SK-N-DZ (cell line): ENCODE measurements around the gene S100A13.
"Not testable (repeated sequence)": the region's sequence is repeated elsewhere in the genome, so short reads cannot be mapped to it uniquely, and the experiment has no call there.

Experiments
- DNase-seq: peaks from one replicate; pipeline ENCODE4 v3.0.0-alpha.2; 2015; ENCODE audit warnings: low spot score

S100A13 gene

DNA sequence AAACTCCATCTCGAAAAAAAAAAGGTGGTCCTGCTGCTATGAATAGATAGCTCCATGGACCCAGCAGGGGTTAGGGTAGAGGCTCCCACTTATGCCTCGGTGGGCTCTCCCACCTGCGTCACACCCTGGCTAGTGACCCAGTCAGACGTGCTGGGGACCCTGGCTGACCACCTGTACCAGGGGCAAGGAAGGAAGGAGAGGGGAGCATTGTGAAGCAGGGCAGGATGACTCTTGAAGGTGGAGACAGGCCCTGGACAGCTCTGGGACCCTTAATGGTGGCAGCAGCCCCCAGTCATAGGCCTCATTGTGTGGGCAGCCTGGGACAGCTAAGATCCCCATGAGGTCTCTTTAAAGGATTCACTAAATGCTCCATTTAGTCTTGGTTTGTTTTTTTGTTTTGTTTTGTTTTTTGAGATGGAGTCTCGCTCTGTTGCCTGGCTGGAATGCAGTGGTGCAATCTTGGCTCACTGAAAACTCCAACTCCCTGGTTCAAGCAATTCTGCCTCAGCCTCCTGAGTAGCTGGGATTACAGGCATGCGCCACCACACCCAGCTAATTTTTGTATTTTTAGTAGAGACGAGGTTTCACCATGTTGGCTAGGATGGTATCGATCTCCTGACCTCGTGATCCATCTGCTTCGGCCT, 20.8 kb upstream of the S100A13 start:
- DNase-seq = no peak

DNA sequence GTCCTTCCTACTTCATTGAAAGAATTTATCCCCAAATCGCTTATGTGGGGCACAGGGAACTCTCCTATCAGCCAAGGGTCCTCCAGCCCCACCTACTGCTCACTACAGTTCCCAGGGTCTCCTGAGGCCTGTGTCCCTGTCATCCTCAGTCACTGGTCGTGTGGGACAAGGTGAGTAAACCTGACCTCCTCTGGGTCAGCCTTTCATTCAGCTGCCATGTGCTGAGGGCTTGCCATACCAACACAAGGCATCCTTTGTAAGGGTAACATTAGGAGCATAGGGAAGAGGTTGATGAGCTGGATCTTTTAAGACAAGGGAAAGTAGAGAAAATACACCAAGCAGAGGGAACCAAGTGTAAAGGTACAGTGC, 20.0 kb upstream of the S100A13 start:
- DNase-seq = no peak

DNA sequence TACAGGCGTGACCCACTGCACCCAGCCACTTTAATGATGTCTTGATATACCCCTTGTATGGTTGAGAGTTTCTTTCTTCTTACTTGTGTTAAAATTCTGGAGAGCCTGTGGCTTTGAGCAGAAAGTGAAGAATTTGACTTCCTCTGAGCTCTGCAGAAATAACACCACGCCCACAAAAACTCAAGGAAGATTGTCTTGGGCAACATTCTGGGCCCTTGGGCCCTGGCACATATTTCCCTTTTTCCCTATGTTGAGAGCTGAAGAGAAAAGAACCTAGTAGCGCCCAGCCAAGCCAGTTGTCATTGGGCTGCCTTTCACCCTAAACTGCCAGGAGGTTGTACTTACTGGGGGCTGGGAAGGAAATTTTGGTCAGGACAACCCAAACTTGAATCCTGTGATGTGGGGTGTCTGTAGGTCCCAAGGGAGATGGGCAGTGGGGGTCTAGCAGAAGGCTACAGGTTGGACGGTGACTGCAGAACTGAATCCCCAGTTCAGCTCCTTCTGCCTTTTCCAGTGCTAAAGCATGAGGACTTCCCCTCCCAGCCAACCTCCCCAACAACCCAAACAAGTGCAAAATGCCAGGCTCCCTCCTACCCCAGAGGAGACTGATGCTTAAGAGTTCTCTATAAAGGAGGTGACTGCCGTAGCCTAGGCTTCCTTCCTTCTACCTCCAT, 19.5 kb upstream of the S100A13 start:
- no peak for DNase-seq

DNA sequence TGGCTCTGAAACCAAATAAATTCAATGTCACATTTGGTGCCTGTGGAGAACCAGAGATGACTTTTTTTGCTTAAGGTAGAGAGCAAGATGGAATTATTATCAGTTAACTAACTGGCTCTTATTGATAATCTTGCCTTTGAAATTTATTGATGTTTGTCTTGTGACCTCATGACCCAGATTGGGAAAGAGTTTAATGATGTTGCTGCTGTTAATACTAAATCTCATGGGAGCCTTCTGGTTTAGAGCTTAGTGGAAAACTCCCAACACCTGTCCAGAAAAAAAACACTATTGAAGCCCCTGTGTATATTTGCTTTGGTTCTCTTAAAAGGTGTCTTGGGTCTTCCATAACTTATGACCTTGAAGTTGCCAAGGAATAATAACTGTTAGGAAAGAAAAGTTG, 16.5 kb upstream of the S100A13 start:
- no peak for DNase-seq

DNA sequence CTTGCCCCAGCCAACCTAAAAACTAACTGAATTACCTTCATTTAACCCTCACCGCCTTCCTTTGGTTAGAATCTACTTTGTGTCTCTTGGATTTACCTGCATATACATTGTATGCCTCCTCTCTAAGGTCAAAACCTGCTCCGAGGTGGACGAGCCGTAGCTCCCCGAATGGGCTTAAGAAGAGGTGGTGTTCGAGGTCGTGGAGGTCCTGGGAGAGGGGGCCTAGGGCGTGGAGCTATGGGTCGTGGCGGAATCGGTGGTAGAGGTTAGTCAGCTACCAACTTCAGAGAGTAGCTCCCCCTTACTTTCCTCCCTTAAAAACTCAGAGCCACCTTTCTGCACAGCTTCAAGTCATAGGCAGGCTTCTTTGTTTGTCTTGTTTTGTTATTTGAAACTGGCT, 15.8 kb upstream of the S100A13 start:
- no peak for DNase-seq

DNA sequence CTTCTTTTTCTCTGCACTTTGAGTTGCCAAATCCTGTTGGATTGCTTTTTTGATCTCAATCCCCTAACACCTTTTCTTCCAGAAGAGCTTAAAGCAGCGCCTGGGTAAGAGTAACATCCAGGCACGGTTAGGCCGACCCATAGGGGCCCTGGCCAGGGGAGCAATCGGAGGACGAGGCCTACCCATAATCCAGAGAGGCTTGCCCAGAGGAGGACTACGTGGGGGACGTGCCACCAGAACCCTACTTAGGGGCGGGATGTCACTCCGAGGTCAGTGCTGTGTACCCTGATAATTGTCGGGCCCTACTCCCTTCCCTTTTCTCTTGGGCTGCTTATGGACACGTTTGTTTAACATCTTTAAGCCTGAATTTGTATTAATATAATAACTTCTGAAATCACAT, 14.9 kb upstream of the S100A13 start:
- DNase-seq = no peak

DNA sequence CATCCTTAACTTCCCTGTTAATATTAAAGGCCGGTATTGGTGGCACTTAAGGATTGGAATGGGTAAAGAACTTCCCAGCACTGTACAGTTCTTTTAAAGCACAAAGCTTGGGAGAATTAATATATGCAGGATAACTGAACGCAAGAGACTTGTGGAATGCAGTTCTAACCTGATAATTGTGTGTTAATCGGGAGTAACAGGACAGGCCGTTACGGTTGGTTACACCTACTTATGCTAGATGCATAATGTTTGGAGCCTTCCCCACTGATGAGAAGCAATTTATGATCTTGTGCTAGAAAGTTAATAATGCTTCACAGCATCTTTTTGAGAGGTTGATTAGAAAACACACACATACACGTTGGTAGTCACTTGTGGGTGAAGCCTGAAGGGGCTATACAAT, 13.6 kb upstream of the S100A13 start:
- no peak for DNase-seq

DNA sequence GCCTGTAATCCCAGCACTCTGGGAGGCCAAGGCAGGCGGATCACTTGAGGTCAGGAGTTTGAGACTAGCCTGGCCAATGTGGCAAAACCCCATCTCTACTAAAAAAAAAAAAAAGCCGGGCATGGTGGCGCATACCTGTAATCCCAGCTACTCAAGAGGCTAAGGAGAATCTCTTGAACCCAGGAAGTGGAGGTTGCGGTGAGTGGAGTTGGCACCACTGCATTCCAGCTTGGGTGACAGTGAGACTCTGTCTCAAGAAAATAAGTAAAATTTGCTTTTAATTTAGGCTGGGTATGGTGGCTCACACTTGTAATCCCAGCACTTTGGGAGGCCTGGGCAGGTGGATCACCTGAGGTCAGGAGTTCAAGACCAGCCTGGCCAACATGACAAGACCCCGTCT, 12.9 kb upstream of the S100A13 start:
- DNase-seq = not testable (repeated sequence)

DNA sequence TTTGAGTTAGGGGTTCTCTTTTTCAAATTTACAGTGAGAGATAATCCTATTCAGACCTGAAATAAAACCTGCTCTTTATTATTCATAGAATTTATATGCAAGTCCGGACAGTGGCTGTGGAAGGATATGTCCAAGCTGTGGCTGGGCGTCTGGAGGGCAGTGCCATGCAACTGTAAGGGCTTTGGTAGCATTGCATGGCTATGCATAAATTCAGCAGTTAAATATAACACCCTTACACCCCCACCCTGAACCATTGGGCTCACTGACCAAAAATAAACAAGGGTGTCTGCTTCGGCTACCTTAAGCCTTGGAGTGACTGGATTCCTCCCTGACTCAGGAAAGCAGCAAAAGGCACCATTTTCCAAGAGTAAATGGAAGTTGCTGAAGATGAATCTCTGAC, 12.0 kb upstream of the S100A13 start:
- no peak for DNase-seq

DNA sequence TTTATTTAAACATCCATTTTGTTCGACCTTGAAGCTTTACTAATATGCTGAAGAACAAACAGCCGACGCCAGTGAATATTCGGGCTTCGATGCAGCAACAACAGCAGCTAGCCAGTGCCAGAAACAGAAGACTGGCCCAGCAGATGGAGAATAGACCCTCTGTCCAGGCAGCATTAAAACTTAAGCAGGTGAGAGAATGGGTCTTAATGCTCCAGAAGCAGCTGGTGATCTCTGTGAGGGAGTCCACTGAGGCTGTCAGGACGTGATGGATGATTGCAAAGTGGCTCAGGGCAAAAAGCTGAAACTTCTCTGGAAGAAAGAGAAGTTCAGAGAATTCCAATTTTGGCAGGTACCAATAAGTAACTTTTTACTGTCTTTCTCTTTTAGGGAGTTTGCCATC, 11.0 kb upstream of the S100A13 start:
- no peak for DNase-seq

DNA sequence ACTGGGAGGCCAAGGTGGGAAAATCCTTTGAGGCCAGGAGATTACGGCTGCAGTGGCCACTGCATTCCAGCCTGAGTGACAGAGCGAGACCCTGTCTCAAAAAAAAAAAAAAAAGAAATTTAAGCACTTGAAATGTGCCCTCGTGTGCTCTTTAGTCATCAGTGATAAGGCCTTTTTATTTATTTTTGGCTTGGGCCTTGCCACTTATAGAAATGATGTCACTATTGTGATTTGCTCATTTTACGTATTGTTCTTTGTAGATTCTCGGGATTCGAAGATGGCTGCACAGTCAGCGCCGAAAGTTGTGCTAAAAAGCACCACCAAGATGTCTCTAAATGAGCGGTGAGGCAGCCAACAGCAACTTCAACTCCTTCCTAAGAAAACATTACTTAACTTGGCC, 9.0 kb upstream of the S100A13 start:
- DNase-seq = no peak

DNA sequence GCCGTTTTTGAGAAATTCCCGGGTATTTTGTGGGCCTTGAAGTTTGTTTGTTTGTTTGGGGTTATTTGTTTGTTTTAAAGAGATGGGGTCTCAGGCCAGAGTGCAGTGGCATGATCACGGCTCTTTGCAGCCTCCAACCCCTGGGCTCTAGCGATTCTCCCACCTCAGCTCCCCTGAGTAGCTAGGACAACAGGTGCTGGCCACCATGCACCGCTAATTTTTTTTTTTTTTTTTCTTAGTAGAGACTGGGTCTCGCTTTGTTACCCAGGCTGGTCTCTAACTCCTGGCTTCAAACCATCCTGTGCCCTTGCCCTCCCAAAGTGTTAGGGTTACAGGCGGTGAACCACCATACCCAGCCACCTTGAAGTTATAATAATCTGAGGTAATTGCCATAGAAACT, 8.6 kb upstream of the S100A13 start:
- no peak for DNase-seq

DNA sequence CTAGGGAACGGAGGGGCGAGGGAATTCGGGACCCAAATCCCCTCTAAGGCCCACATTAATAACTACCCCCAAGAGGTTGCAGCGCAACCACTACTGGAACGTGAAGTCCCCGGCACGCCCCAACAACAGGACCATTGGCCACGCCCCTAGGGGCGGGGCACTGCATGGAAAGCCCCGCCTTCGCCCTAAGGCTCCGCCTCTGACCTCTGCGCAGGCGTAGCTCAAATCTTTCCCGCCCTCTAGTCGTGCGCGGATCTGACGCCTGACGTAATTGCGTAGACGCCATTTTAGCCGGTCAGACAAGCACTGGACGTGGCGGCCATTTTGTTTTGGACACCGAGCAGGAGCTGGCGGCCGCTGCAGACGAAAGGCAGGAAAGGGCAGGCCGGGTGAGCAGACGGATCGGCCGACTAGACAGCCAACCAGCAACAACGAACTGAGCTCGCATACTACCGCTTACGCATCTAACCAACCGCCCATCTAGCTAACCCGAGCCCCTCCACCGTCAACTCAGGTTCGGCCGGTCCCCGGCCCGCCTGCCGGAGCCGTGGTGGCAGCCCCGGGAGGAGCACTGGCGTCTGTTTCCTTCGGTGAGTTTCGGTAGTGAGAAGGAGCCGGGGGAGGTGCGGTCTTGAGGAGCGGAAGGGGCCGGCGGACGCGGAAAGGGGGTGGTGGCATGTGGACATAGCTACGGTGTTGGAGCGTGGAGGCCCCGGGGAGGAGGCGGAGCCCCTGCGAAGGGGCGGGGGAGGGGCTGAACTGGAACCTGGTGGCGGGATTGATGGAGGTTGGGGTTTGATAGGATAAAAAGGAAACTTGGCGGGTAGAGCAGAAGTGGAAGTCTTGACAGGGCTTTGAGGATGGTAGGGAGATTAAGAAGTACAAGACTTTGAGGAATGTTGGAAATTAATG, 6.7 kb upstream of the S100A13 start, which contains the start of gene CHTOP:
Gene CHTOP (plus strand): TSS at position 313 of the 912 bp plus-strand sequence. CDS start 2,523 bp downstream, outside the sequence.
- DNase-seq = peak; percentile 99

DNA sequence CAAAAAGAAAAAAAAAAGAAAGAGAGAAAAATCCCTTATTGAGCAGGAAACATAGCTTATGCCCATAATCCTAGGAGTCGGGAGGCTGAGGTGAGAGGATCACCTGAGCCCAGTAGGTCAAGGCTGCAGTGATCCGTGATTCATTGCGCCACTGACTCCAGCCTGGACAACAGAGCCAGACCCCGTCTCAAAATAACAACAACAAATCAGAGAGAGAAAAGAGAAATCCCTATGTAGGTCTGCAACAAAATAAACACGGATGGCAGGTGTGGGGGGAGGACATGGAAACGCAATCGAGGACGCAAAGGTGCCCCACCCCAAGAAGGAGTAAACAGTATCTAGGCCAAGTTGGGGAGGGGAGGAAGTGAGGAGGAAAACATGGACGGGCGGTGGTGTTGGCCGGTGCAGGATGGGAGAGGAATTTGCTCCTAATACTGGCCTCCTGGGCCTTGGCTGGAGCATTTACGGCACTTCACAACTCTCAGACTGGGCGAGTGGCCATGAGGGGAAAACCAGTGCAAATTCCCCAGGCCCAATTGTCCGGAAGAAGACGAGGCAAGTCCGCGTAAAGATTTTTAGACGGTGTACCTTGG, 6.0 kb upstream of the S100A13 start:
- DNase-seq = no peak

DNA sequence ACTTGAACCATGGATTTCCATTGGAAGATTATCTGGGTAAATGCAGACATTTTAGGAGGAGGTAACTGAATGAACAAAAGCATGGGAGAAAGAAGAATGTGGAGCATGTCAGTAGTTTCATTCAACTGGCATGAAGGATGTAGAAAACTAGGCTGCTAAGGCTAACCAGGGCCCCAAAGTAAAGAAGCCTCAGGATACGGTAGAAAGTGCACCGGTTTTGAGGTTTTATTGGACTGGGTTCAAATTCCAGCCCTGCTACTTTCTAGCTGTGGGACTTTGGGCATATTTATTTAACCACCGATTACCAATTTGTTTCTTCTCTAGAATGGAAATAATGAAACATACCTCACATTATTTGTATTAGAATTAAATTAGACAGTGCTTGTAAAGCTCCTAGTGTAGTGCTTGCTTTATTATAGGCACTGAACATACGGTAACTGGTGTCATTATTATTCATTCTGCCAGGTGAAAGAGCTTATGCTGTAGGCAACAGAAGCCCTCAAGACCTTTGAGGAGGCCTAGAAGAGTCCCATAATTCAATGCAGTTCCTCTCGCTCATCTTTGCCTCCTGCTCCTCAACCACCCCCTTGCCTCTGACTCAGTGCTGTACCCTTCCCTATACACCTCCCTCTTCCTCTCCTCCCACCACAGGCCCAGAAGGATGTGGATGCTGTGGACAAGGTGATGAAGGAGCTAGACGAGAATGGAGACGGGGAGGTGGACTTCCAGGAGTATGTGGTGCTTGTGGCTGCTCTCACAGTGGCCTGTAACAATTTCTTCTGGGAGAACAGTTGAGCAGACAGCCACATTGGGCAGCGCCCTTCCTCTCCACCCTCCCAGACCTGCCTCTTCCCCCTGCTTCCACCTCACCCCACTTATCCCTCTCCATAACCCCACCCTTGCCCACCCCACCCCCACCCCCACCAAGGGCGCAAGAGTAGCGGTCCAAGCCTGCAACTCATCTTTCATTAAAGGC, 4.0 kb upstream of the S100A13 start:
- DNase-seq = no peak

DNA sequence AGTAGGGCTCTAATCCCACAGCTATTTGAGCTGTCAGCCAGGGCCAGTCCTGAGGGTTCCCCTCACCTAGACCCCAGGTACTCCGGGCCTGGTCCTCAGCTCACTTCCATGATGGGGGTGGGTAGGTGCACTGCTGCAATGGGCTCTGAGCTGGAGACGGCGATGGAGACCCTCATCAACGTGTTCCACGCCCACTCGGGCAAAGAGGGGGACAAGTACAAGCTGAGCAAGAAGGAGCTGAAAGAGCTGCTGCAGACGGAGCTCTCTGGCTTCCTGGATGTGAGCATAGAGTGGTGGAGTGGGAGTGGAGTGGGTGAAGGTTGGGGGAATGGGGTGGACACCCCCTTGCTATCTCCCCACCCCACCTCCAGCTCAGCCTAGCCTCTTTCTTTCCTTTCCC, 3.1 kb upstream of the S100A13 start:
- no peak for DNase-seq

DNA sequence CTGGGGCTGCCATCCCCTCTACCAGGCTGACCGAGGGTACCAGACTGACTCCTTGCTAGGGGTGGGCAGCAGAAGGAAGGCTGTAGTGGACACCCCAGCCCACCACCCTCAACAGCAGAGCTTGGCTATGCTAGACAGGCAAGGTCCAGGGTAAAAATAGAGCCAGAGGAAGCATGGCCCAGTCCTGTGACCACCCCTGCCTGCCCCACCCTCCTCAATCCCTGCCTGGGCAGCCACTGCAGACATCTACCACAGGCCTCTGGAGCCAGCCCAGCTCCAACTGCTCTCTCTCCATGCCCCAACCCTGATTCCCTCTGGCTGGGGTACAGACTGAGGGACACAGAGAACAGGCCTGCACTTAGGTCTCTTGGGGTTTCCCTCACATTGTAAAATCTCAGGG, 2.7 kb upstream of the S100A13 start:
- no peak for DNase-seq

DNA sequence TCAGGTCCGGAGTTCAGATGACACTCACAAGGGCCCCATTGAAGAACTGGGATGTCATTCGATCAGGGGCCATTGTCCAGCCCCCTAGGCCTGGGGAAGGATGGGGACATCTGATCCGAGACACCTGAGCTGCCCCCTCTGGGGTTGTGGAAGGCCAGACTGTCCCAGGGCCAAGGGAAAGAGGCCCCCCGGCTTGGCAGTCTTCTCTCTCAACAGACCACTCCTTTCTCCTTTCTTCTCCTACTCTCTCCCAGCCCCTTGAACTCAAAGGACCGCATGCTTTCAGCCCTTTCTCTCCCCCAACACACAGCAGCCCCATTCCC, 2.0 kb upstream of the S100A13 start:
- no peak for DNase-seq

DNA sequence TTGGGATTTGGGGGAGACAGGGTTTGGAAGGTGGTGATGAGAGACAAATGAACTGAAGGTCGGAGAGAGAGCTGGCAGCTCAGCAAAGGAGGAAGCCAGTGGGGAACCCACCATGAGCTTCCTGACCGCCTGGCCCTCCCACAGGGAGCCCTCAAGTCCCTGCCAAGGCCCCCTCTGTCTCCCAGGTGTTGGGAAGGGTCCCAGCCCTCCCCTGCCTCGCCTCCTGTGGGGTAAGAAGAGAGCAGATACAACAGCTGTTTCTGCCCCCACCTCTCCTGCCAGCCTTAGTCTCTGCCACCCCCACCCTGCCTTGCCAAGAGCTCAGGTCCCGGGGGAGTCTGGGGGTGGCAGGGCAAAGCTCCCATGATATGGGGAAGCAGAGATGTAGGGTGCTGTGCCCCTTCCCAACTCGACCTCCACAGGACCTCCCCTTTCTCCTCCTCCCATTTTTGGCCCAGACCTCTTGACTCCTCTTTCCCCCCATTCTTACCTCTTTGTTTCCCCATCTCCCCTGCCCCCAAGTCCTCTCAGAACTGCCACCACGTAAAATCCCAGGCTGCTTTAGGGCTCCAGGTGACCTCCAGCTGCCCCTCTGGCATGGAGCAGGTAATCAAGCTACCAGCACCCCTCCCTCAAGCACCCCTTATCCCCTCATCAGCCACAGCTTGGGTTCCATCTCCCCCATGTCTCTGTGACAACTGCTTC, 1.5 kb upstream of the S100A13 start:
- no peak for DNase-seq
